ELR (cell line): Measurements from ENCODE around the gene ESR2.
"Not testable (repeated sequence)": the region's sequence is repeated elsewhere in the genome, so short reads cannot be mapped to it uniquely, and the experiment has no call there.

Source experiments
- DNase-seq: peaks from one replicate; pipeline ENCODE4 v3.0.0-alpha.2; 2015; ENCODE audit warnings: low read depth

The ESR2 gene

GRCh38 chr14:64082837-64083236, 211.3 kb downstream of the ESR2 start:
- no peak for DNase-seq

GRCh38 chr14:64081174-64081746, 212.9 kb downstream of the ESR2 start:
- DNase-seq, result peak; percentile 50

GRCh38 chr14:64080452-64080851, 213.7 kb downstream of the ESR2 start:
- DNase-seq, result peak; percentile 19

DNA sequence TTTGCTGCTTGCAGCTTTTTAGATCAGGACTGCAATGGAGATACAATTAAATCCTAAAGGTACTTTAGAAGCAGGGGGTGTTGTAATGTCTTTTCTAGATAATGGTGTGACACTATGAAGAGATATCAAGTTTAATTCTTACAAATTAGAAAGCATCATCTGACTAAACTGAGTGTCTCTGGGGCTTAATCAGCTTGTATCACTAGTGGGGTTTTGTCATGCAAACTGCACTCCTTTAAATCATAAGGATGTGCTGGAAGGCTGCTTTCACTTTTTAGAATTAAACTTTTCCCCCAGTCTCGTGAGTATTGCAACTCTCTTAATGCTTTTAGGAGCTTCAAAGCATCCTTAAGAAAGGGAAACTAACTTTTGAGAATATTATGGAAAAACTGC, 218.6 kb downstream of the ESR2 start:
- no peak for DNase-seq

DNA sequence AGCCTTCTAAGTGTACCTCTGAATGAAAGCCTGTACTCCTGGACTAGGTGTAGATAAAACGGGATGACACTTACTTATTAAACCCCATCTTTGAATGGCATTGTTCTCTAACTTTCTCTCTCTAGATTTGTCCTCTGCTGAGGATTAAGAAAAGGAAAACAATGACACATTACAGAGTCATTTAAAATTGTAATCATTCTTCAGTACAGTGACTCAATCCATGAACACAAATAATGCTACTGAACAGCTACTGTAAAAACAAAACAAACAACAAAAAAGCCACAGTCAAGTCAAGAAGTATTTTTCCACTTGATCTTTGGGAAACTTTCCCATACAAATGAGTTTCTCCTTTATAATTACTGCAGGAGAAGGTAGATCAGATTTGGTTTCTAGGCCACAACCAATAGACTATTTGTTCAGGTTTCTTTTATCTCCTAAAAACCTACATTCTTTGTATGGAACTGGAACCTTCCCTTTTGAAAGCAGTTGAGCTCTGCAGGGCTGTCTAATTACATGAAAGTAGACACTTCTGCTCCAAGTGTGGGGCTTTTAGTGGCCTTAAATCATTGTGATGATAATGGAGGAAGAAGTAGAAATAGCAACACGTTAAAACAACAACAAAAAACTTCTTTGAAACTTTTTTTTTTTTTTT, 219.1 kb downstream of the ESR2 start:
- peak; percentile 80 for DNase-seq

GRCh38 chr14:64069634-64070359, 224.4 kb downstream of the ESR2 start:
- no peak for DNase-seq

GRCh38 chr14:64064447-64064846, 229.7 kb downstream of the ESR2 start:
- DNase-seq, result no peak

GRCh38 chr14:64062381-64063115, 231.6 kb downstream of the ESR2 start:
- no peak for DNase-seq

GRCh38 chr14:64061706-64062105, 232.5 kb downstream of the ESR2 start:
- no peak for DNase-seq

DNA sequence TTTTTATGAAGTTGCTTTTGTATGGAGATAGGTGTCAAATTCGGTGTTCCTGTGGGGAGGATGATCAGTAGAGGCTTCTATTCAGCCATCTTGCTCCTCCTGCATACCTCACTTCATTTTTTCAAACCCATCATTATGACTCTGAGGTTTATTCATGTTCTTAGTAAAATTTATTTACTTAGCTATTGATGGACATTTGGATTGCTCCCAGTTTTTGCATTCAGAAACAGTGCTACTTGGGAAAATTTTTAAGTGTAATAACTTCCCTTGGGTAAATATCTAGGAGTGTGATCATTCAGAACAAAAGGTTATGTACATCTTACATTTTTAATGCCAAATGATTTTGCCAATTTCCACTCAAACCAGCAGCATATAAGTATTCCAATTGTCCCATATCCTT, 233.1 kb downstream of the ESR2 start:
- DNase-seq, result no peak

DNA sequence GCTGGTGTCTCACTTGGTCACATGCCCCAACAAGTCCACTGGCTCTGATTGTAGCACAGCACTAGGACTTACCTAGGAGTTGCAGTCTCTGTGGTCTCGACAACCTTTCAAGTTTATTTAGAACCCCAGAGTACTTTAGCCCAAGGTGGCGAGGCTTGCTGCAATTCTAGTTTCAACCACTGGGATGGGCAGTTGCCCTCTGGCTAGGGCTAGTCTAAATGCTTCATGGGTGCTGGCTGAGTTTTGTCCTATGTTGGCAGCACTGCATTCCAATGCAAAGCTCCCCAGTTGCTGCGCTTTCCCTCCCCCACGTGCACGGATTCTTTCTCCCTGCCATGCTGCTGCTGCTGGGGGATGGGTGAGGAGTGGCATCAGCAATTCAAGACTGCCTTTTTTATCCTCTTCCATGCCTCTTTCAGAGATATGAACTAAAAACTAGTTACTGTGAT, 233.5 kb downstream of the ESR2 start:
- peak; percentile 58 for DNase-seq

DNA sequence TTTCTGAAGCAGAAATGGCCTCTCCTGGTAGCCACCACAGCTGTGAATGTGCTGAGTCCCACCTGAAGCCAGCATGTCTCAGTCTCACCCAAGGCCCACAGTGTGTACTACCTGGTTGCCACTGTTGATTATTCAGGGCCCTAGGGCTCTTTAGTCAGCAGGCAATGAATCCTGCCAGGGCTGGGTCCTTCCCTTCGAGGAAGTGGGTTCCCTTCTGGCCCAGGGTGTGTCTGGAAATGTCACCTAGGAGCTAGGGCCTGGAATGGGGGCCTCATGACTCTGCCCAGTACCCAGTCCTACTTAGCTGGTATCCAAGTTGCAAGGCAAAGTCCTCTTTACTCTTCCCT, 234.0 kb downstream of the ESR2 start:
- no peak for DNase-seq

- DNase-seq, result no peak
These were observed 234.5 kb downstream of the ESR2 start for GRCh38 chr14:64059454-64060198.

DNA sequence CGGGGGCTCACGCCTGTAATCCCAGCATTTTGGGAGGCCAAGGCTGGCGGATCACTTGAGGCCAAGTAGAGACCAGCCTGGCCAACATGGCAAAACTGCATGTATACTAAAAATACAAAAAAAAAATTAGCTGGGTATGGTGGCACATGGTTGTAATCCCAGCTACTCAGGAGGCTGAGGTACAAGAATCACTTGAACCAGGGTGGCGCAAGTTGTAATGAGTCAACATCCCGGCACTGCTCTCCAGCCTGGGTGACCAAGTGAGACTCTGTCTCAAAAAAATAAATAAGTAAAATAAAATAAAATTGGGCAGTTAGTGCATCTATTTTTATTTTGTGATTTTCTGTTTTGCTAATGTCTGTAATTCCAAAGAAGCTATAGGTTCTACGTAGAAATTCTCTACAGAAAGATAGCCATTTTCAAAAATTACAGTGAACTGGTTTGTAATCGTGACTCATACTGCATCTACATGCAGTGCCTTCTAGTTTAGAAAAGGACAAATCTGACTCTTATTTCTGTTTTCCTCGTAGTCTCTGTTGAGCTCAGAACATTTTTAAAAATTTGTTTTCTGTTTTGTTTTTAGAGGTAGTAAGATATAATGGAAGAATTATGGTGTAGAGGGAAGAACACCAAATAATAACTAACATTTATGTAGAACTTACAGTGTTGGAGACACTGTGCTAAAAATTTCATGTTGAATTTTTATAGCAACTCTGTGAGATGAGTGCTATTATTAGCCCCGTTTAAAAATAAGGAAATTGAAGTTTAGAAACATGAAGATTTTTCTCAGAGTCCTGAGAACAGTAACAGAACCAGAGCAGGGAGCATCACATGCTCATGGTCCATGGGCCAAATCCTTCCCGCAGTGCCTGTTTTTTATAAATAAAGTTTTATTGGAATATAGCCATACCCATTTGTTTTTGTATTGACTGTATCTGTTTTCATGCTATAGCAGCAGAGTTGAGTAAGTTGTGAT, 240.2 kb downstream of the ESR2 start:
- peak; percentile 49 for DNase-seq

DNA sequence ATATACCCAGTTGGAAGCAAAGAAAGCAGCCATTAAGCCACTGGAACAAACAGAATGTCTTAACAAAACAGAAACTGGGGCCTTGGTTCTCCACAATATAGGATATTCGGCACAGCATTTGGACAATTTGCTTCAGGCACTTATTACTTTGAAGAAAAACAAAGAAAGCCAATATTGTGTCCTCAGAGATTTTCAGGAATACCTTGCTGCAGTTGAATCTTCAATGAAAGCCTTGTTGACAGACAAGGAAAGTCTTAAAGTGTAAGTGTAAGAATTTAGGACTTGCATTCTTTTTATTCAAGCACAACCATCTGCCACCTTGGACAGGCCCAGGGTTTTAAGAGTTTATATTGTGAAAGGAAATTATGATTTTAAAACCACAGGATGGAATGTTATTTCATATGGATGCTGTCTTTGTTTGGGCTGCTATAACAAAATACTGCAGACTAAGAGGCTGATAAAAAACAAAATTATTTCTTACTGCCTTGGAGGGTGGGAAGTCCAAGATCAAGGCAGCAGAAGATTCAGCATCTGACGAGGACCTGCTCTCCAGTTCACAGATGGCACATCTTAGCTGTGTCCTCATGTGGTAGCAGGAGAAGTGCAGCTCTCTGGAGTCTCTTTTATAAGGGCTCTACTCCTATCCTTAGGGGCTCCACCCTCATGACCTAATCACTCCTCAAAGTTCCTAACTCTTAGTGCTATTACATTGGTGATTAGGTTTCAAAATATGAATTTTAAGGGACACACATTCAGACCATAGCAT, 244.4 kb downstream of the ESR2 start:
- DNase-seq, result no peak

- DNase-seq, result no peak
These were observed 249.1 kb downstream of the ESR2 start for GRCh38 chr14:64045091-64045490.

GRCh38 chr14:64043296-64043695, 250.9 kb downstream of the ESR2 start:
- DNase-seq, result not testable (repeated sequence)

- DNase-seq, result peak; percentile 34
These were observed 254.1 kb downstream of the ESR2 start for GRCh38 chr14:64040044-64040443.

DNA sequence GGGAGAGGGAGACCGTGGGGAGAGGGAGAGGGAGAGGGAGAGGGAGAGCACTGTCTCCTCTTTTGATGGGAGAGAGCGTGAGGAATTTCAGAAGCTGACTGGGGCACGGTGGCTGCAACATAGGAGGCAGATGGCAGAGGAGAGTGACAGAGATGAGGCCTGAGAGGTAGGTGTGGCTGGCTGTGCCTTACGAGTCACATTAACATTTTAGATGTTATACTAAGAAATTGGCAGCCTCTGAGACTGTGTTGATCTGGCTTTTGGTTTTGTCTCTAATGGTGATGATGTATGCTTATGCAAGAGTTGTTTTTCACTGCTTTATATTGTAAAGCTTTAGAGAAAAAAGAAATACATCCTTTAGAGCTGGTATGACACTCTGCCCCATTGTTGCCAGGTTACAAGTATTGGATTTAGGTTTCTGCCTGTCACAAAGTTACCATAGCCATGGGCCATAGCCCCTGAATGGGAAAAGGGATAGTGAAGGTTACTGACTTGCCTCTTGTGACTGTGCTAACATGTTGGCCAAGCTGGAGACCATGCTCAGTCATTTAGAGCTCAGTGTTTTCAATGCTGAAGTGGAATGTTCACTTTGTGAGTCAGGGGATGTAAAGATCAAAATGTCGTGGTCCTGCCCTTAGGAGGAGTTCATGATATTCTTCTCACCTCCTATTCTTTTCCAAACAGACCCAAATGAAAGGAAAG, 255.2 kb downstream of the ESR2 start:
- no peak for DNase-seq
